Activated T-cell treated with anti-CD3 and anti-CD28 coated beads for 24 hours (primary cell): ENCODE measurements around the gene DMRT1.
"Not testable (repeated sequence)": the region's sequence is repeated elsewhere in the genome, so short reads cannot be mapped to it uniquely, and the experiment has no call there.

Experiments used
- DNase-seq: peaks from one replicate; pipeline ENCODE4 v3.0.0-alpha.2; 2020; ENCODE audit warnings: low read depth

The DMRT1 gene

DNA sequence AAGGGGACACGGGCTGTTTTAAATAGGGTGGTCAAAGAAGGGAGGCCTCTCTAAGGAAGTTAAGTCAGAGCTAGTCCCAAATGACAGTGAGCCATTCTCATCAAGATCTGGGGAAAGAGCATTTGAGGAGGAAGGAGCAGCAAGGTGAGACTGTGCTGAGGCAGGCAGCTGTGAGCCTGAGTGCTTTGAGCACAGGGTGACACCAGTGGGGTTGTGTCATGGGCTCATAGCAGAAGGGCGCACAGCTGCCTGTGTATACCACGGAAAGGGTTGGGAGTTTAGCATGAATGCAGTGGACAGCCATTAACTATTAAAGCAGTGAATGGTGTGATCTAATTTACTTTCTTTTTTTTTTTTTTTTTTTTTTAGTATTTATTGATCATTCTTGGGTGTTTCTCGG, 19.2 kb downstream of the DMRT1 start:
- DNase-seq = no peak

DNA sequence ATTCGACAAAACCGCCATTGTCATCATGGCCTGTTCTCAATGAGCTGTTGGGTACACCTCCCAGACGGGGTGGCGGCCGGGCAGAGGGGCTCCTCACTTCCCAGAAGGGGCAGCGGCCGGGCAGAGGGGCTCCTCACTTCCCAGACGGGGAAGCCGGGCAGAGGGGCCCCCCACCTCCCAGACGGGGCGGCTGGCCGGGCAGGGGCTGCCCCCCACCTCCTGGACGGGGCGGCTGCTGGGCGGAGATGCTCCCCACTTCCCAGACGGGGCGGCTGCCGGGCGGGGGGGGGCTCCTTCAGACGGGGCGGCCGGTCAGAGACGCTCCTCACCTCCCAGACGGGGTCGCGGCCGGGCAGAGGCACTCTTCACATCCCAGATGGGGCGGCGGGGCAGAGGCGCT, 20.0 kb downstream of the DMRT1 start:
- DNase-seq = not testable (repeated sequence)

DNA sequence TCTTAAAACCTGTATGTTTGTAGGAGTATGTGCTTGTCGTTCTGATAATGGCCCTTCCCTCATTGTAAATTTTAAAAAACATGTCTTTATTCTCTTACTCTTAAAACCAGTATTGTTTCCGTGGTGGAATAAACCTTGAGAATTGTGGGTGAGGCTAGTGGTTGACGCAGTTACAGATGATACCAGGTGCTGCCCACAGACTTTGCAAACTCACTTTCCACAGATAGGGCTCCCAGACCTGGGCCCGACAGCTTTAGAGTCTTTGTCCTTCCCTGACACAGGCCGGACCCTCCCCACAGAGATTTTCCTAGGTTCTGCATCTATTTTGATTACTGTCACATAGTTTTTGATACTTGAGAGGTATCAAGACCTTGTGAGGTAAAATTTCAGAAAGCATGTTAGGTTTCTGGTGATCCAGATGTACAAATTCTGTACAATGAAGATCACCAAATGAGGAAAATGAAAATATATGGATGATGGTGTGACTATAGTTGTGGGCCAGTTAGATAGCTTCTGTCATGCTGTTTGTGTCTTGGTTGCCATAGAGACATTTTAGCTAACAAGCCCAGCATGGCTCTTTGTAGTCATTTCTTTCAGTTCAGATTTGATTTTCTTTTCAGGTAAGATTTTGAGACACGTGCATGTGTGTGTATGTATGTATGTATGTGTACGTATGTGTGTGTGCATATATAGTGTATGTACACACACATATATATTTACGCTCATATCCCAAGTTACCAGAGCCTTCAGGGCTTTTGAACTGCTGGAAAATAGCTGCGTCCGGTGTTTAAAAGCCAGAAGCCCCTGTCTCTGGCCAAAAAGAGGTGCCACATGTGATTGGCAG, 33.8 kb downstream of the DMRT1 start:
- DNase-seq = no peak

DNA sequence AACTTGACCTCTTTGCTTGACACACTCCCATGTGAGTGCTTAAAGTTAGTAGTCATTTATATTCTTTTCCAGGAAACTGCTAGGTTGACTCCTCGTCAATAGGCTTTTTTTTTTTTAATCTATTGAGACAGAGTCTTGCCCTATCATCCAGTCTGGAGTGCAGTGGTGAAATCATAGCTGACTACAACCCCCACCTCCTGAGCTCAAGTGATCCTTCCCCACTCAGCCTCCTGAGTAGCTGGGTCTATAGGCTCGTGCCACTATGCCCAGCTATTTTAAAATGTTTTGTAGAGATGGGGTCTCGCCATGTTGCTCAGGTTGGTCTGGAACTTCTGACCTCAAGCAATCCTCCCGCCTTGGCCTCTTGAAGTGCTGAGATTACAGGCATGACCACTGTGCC, 34.9 kb downstream of the DMRT1 start:
- no peak for DNase-seq

DNA sequence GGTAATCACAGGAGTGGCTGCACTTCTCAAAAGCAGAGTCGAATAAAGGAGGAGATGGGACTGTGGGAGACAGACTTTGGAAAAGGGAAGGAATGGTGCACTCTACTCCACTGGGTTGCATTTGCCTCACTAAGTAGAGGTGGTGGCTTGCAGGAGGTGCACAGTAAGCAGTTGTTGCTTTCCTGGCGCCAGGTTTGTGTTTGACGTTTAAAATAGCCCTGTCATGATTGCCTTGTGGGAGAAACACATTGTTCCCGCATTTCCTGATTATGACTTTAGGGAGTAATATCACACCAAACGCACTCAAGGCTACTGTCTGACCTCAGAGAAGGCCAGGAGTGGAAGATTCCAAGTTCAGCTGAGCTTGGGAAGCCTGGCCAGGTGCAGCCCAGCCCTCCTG, 36.7 kb downstream of the DMRT1 start:
- no peak for DNase-seq

DNA sequence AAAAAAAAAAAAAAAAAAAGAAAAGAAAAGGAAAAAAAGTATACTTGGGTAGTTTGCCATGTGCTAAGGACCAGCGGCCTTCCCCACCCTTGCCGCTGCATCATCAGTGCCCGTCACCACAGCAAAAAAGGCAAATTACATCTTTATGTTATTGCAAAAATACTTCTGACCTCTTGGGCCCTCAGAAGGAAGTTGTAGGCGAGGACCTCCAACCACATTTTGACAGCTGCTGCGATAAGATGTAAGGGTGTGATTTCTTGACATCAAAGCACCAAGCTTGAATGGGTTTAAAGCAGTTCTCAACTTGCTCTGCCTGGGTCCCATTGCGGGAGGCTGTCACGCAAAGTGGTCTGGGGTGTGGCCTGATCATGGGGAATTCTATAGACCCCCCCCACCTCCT, 39.2 kb downstream of the DMRT1 start:
- no peak for DNase-seq

DNA sequence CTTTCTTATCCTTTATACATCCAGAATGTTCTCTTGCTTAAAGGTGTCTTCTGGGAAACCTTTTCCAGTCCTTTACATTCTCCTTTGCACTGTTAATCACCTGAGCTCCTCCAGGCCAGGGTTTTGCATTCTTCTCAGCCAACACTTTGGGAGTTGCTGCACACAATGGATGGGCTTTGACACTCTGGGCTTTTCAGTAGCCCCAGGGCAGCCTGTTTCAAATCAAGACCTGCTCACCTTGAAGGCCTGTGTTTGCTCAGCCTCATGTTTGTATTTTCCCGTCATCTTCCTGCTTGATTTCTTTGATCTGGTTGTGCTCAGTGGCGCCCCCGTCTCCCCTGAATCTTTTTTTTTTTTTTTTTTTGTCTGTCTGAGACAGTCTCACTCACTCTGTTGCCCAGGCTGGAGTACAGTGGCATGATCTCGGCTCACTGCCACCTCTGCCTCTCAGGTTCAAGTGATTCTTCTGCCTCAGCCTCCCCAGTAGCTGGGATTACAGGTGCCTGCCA, 41.0 kb downstream of the DMRT1 start:
- no peak for DNase-seq

DNA sequence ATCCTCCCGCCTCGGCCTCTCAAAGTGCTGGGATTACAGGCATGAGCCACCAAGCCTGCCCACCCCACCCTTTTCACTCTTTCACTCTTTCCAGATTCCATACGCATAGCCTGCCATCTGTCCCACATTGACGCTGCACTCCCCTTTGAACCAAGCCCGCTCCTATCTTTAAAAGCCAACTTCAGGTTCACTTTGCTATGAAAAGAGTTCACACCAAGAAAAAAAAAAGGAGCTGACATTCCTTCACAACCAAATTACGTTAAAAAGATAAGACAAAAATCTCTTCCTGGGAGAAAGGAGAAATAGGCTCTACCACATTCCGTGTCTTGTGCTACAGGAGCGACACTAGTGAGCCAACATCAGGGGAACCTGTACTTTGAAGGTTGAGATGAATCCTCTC, 41.5 kb downstream of the DMRT1 start:
- DNase-seq = no peak

DNA sequence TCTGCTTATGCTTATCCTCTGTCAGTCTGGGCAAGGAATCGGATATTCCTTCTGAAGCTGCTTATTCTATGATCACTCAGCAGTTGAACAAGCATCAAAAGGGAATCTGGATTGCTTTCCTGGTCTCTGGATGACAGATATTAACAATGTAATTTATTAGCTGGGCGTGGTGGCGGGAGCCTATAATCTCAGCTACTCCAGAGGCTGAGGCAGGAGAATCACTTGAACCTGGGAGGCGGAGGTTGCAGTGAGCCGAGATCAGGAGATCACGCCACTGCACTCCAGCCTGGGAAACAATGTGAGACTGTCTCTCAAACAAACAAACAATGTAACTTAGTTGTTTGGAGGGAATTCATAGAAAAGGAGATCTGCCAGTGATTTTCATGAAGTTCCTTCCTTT, 45.4 kb downstream of the DMRT1 start:
- no peak for DNase-seq

DNA sequence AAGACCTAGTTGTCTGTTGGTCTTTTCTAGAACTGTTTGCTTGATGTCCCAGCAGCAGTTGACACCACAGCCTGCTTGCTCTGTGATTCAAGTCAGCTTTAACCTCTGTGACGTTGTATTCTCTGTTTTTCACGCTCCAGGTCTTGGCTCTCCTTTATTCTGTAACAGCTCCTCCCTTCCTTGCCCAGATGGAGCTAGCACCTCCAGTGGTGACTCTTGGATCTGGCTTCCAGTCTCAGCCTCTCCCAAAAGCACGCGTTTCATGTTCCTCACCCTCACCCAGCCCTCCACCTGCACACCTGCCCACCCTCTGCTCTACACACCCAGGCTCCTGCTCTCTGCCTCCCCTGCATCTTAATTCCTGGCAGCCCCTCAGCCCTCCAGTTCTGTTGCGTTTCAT, 50.6 kb downstream of the DMRT1 start:
- no peak for DNase-seq

DNA sequence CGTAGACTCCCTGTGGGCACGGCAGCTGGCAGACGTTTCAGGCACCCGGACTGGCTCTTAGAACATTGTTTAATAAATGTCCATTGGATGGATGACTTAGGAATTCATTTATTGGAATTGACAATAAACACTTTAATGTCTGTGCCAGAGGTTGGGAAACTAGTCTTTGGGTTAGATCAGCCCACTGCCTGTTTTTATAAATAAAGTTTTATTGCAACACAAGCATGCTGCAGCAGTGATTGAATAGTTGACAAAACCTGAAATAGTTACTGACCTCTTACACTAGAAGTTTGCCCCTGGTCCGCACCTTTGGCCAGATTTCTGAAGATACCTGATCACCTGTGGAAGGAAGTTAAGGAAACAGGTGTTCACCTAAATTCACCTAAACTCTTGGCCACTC, 51.6 kb downstream of the DMRT1 start:
- DNase-seq = no peak

DNA sequence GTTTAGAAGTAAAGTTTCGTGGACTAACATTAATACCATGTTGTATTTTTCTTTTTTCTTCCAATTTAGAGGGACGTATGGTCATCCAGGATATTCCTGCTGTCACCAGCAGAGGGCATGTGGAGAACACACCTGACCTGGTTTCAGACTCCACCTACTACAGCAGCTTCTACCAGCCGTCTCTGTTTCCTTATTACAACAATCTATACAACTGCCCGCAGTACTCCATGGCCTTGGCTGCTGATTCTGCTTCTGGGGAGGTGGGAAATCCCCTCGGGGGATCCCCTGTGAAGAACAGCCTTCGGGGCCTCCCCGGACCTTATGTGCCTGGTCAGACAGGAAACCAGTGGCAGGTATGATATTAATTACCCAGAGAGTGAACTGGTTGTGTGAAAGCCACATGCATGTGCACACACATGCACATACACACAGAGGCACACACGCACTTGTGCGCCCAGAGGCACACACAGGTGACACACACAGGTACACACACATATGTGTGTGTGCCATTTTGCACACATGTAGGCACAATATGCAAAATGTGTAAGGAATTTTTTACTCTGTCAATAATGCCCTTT, 52.4 kb downstream of the DMRT1 start:
- DNase-seq = peak; percentile 41

DNA sequence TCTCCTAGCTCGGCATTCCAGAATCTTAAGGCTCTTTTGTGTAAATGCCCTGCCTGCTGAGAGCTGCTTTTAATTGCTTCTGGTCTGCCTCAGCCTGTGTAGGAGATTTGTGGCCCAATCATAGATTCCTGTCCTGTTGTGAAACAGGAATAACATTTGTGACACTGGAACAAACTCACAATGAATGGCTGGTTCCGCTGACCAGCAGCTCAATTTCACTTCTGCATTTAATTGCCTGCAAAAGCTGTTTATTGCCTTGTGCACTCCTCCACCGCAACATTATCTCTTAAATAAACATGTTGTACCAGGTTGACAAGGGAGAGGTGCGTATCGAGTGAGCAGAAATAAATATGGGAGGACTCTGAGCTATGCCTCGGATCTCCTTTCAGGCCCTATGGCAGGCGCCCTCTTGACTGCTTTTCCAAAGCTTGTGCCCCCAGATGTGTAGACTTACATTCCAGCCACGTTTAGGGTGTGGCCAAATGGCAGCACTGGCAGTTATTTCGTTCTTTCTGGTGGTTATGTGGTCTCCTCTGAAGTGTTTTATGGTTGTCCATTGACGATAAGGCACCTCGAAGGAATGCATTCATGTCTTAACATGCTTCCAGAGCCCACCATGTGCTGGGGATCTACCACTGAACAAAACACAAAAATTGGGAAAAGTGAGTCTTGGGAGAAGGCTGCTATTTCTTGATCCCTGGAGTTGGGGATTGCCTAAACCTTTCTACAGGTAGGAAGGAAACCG, 58.1 kb downstream of the DMRT1 start:
- DNase-seq = no peak

DNA sequence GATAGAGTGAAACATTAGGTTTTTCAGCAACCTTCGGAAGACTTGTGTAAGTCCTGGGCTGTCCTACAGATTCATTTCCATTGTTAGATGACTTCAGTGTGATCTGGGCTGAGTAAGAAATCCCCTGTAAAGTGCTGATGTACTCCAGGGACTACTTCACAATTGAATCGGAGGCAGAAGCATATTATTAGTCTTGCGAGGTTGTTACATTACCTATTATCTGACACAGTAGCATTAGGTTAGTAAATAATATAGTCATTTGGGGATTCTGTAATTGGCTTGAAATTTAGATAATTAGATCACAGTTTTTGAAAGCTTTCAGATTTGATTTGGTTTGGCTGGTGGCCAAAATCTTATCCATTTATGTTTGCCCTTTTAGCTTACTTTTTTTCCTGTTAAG, 62.4 kb downstream of the DMRT1 start:
- no peak for DNase-seq

DNA sequence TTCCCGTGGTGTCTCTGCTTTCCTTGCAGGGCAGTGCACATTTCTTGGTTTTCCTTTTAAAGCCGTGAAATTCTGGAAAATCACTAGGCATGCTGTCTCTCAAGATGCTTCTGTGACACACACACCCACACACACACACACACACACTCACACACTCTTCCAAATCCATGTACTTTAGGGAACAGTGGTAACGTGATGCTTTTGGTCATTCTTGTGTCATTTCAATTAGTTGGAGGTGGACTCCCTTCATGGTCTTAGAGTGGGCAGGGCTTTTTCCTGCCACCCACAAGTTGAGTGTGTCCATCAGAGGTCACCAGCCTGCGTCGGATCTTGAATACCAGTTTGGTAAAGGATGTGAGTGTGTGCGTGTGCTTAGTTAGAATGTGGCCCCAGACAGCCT, 64.4 kb downstream of the DMRT1 start:
- DNase-seq = no peak

DNA sequence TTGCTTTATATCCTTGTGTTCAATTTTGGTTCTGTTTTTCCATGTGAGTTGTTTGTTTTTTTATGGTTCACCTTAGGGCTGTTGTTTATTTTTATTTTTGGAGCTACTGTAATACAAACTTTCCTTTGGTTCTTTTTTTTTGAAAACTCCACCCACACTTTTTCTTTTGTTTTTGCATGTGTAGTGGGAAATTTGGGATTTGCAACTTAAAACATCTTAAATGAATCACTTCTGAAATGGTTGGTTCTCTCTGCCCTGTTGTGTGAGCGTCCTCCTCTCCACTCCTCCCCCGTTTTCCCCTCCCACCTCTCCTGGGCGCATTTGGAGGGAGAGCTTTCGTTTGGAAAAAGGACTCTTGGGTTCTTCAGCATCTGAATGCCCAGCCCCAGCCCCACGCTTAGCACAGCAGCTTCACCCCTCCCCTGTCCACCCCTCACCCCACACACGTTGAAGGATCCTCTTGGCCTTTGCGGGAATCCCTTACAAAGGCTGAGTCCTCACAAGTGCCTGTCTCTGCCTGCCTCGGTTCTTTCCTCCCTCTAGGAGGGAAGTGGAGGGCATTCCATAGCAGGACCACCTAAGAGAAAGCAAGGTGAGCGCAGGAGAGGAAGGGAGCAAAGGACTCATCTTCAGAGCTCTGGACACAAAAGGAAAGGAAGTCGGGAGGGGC, 67.2 kb downstream of the DMRT1 start:
- no peak for DNase-seq

DNA sequence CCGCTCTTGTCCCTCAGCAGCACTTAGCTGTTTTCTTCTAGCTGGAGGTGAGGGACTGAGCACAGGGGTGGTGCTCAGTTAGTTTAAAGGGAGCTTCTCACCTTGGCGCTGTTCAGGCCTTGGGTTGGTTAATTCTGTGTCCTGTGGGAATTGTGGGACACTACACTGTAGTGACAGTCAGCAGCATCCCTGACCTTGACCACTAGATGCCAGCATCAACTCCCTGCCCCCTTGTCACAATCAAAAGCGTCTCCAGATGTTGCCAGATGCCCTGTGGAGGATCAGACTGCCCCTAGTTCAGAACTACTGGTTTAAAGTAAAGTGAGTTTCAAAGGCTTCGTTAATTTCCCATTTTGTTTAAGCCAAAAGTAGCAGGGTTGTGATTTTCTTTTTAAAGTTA, 69.5 kb downstream of the DMRT1 start:
- no peak for DNase-seq

DNA sequence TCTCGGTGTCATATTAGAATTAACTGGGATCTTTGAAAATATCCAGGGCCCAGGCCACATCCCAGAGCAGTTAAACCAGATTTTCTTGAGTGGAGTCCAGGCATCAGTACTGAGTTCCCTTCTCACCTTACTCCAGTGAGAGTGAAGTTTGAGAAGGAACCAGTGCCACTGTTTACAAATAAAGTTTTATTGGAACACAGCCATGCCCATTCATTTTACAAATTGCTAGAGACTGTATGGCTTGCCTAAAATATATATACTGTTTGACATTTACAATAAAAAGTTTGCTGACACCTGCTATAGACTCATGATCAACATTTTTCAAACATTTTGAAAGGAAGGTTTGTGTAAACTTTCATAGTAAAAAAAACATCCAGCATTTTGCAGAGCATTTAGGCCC, 71.3 kb downstream of the DMRT1 start:
- no peak for DNase-seq

DNA sequence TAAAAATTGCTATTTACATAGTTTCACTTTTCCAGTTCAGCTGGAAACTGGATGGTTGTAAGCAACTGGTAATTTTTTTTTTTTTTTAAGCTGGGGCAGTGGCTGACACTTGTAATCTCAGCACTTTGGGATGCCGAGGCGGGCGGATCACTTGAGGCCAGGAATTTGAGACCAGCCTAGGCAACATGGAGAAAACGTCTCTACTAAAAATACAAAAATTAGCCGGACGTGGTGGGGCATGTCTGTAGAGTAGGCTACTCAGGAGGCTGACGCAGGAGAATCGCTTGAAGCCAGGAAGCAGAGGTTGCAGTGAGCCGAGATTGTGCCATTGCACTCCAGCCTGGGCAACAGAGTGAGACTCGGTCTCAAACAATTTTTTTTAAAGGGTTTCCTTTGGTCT, 72.0 kb downstream of the DMRT1 start:
- not testable (repeated sequence) for DNase-seq

DNA sequence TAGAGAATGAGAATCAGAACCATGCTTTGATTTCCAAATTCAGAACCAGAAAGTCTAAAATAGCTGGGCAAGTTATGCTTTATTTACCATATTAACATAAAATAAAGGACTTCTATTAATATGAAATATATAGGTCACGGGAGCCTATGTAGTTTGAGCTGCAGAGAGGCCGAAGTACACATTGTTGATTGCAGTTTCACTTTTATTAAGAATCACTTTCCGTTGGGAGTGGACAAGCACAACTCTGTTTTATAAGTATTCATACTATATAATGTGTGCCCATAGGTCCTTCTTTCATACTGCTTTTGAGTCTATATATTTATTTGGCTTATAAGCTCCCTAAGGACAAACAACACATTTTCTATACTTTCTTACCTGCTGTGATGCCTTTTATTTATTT, 76.2 kb downstream of the DMRT1 start:
- no peak for DNase-seq

DNA sequence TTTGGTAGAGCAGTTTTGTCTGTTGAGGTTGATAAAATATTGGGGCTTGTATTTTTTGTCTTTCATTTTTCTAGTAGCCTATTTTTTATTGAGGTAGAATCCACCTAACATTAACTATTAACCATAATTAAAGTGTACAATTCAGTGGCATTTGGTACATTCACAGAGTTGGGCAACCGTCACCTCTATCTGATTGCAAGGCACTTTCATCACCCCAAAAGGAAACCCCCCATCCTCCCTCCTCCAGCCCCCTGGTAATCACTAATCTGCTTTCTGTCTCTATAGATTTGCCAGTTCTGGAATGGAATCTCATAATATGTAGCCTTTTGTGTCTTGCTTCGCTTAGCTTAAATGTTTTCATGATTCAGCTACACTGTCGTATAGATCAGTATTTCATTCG, 79.4 kb downstream of the DMRT1 start:
- DNase-seq = no peak

DNA sequence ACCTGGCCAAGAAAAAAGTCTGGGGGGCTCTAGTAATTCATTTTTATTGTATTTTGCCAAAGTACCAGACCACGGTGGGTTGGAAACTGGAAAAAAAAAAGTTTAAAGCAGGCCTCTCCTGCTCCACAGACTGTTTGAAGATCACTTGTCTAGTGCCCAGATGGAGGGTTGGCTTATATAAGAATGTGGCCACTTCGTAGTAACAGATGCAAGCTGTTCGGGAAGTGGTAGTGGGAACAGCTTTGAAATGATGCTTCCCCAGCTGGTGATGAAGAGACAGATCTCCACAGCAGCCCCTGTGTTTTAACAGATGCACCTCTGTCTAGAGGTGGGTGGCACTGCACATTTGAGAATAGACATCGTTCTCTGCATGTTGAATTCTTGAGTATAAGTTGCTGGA, 80.7 kb downstream of the DMRT1 start:
- no peak for DNase-seq

DNA sequence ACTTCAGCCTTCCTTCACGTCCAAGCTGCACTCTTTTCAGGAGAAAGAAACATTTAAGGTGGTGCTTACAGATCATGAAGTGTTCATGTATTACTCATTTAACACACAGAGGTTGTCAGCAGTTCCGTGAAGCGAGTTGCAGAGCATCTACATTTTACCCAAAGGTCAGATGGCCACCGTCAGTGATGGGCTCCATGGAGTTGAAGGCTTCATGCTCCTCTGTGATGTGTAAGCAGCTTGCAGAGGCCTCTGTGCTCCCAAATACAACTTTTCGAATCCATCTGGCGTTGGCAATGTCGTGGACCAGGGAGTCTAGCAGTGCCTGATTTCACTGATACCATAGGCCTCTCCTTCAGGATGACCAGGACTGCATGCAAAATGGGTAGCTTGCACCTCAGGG, 81.2 kb downstream of the DMRT1 start:
- no peak for DNase-seq
